Neural progenitor cell (in vitro differentiated cells): ENCODE data around the gene ADM5. TPM values are rescaled to one million over a fixed set of nuclear protein-coding genes. Genes with fewer than 3 reads are reported as not detected.
A peak's percentile ranks its signal among the peaks of the same experiment; 100 is the strongest.

Source experiments
- DNase-seq: peaks from one replicate; pipeline ENCODE4 v3.0.0-alpha.2; 2016; ENCODE audit warnings: low spot score
- H2AFZ ChIP-seq: fragments of 200-600 bp; sonication (generic); replicated peaks from 2 replicates; pipeline ENCODE4 v1.6.1; 2016; ENCODE audit warnings: antibody characterized with exemption
- H3F3A ChIP-seq: fragments of 200-600 bp; sonication (generic); 2 replicates; pipeline ENCODE4 v1.6.1; 2016; ENCODE audit warnings: antibody characterized with exemption, low read depth
- H3K27ac ChIP-seq: fragments of 200-600 bp; sonication (generic); 2 replicates; pipeline ENCODE4 v1.5.1; 2016; ENCODE audit warnings: mild to moderate bottlenecking
- H3K27me3 ChIP-seq: fragments of 200-600 bp; sonication (generic); 2 replicates; pipeline ENCODE4 v1.6.1; 2016; ENCODE audit warnings: mild to moderate bottlenecking, moderate library complexity
- H3K36me3 ChIP-seq: fragments of 200-600 bp; sonication (generic); 2 replicates; pipeline ENCODE4 v1.5.1; 2016
- H3K4me1 ChIP-seq: fragments of 200-600 bp; sonication (generic); 2 replicates; pipeline ENCODE4 v1.6.1; 2016; ENCODE audit warnings: mixed run types
- H3K4me2 ChIP-seq: fragments of 200-600 bp; sonication (generic); 2 replicates; pipeline ENCODE4 v1.6.1; 2016
- H3K4me3 ChIP-seq: fragments of 200-600 bp; sonication (generic); 2 replicates; pipeline ENCODE4 v1.5.1; 2016
- H3K79me2 ChIP-seq: fragments of 200-600 bp; sonication (generic); 2 replicates; pipeline ENCODE4 v1.6.1; 2016; ENCODE audit warnings: low read depth
- H3K9ac ChIP-seq: fragments of 200-600 bp; sonication (generic); 2 replicates; pipeline ENCODE4 v1.6.1; 2016
- H3K9me3 ChIP-seq: fragments of 200-600 bp; sonication (generic); 2 replicates; pipeline ENCODE4 v1.5.1; 2016; ENCODE audit warnings: low read depth
- H4K20me1 ChIP-seq: fragments of 200-600 bp; sonication (generic); 2 replicates; pipeline ENCODE4 v1.6.1; 2016; ENCODE audit warnings: low read depth
- H3K27ac Mint-ChIP-seq: 3 replicates; pipeline ENCODE4 v1.8.0; 2021; ENCODE audit warnings: mixed read lengths
- H3K27me3 Mint-ChIP-seq: 2 replicates; pipeline ENCODE4 v1.8.0; 2022; ENCODE audit warnings: low read depth, mild to moderate bottlenecking, inconsistent platforms, moderate library complexity, mixed read lengths; ENCODE audit not compliant: insufficient read depth
- H3K36me3 Mint-ChIP-seq: 3 replicates; pipeline ENCODE4 v1.8.0; 2021; ENCODE audit warnings: mixed read lengths
- H3K4me1 Mint-ChIP-seq: 3 replicates; pipeline ENCODE4 v1.8.0; 2021; ENCODE audit warnings: mixed read lengths
- H3K4me3 Mint-ChIP-seq: 3 replicates; pipeline ENCODE4 v1.8.0; 2021; ENCODE audit warnings: mild to moderate bottlenecking, moderate library complexity, mixed read lengths
- H3K9me3 Mint-ChIP-seq: 3 replicates; pipeline ENCODE4 v1.8.0; 2020; ENCODE audit warnings: mixed read lengths
- CTCF ChIP-seq: fragments of 200-600 bp; sonication (generic); IDR thresholded peaks from 2 replicates; pipeline ENCODE4 v1.5.1; 2017; ENCODE audit warnings: antibody characterized with exemption, mild to moderate bottlenecking
- EZH2 ChIP-seq: fragments of 200-600 bp; sonication (generic); IDR thresholded peaks from 2 replicates; pipeline ENCODE4 v1.6.1; 2017; ENCODE audit warnings: antibody characterized with exemption, mild to moderate bottlenecking, moderate library complexity
- EZH2phosphoT487 ChIP-seq: fragments of 200-600 bp; sonication (generic); IDR thresholded peaks from 2 replicates; pipeline ENCODE4 v1.6.1; 2017; ENCODE audit warnings: antibody characterized with exemption
- total RNA-seq: library from RNA; depleted of rRNA; stranded (reverse); fragments of >200 nt; gene quantifications from 2 replicates; pipeline ENCODE4 v1.2.3, GENCODE V29; 2015; ENCODE audit warnings: low replicate concordance

The ADM5 gene
- total RNA-seq, 1 donor from 2014 or later: 6.0 TPM

GRCh38 chr19:49687566-49688316 is 1.7 kb upstream of the ADM5 start:
- Histone ChIP-seq H3K36me3 (no peaks in the 10 kb centered on the region), H3K27ac (no peak overlapping the region), H3F3A (peaks cover 73% of the 10 kb centered on the region)

GRCh38 chr19:49688531-49689132 is 762 bp upstream of the ADM5 start:
- Histone ChIP-seq H3K27ac (peak overlapping the region; percentile 46), H4K20me1 (peaks cover 61% of the 10 kb centered on the region), H3K79me2 (peaks cover 49% of the 10 kb centered on the region), H3K36me3 (peaks cover 3% of the 10 kb centered on the region), H3K9ac (no peak overlapping the region), H3K4me3 (no peak overlapping the region), H3K4me2 (peak overlapping the region; percentile 90), H2AFZ (no peak overlapping the region), H3K4me1 (peaks cover 14% of the 10 kb centered on the region), H3K9me3 (no peaks in the 10 kb centered on the region), H3F3A (peaks cover 66% of the 10 kb centered on the region), H3K27me3 (no peaks in the 10 kb centered on the region)
- Mint-ChIP-seq H3K27ac (no peak overlapping the region), H3K4me1 (peaks cover 36% of the 10 kb centered on the region), H3K36me3 (peaks cover 13% of the 10 kb centered on the region), H3K27me3 (peaks cover 12% of the 10 kb centered on the region), H3K4me3 (peak overlapping the region; percentile 74), H3K9me3 (no peaks in the 10 kb centered on the region)
- TF ChIP-seq CTCF: no peak
- TF ChIP-seq EZH2: no peak
- TF ChIP-seq EZH2phosphoT487: no peak
- no peak for DNase-seq

More at GRCh38 chr19:49687566-49688316, 1.7 kb upstream of the ADM5 start:
- H3K27me3 ChIP-seq: no peaks in the 10 kb centered on the region
- no peak overlapping the region for H3K4me3 ChIP-seq
- Mint-ChIP-seq H3K36me3 (peaks cover 15% of the 10 kb centered on the region), H3K27me3 (peaks cover 12% of the 10 kb centered on the region), H3K4me3 (peak overlapping the region; percentile 74), H3K9me3 (no peaks in the 10 kb centered on the region), H3K4me1 (peaks cover 36% of the 10 kb centered on the region), H3K27ac (no peak overlapping the region)
- H3K9me3 ChIP-seq: no peaks in the 10 kb centered on the region
- no peak overlapping the region for H2AFZ ChIP-seq
- no peak for DNase-seq
- H3K9ac ChIP-seq: no peak overlapping the region
- TF ChIP-seq CTCF (no peak), EZH2phosphoT487 (no peak), EZH2 (no peak)
- H4K20me1 ChIP-seq: peaks cover 67% of the 10 kb centered on the region
- H3K4me1 ChIP-seq: peaks cover 14% of the 10 kb centered on the region
- no peak overlapping the region for H3K4me2 ChIP-seq
- peaks cover 49% of the 10 kb centered on the region for H3K79me2 ChIP-seq

GRCh38 chr19:49690079-49690655 is 773 bp downstream of the ADM5 start:
- Histone ChIP-seq H3K27me3 (no peaks in the 10 kb centered on the region), H3K9me3 (no peaks in the 10 kb centered on the region), H4K20me1 (peaks cover 45% of the 10 kb centered on the region), H3K9ac (peak overlapping the region; percentile 45), H3K79me2 (peaks cover 47% of the 10 kb centered on the region), H3K27ac (peak overlapping the region; percentile 86), H3K4me3 (peak overlapping the region; percentile 85), H3K4me1 (peaks cover 14% of the 10 kb centered on the region), H3F3A (peaks cover 53% of the 10 kb centered on the region), H3K36me3 (peaks cover 3% of the 10 kb centered on the region), H3K4me2 (peak overlapping the region; percentile 90), H2AFZ (no peak overlapping the region)
- Mint-ChIP-seq H3K4me3 (peak overlapping the region; percentile 94), H3K27ac (peak overlapping the region; percentile 94), H3K36me3 (peaks cover 16% of the 10 kb centered on the region), H3K27me3 (peaks cover 12% of the 10 kb centered on the region), H3K9me3 (no peaks in the 10 kb centered on the region), H3K4me1 (peaks cover 36% of the 10 kb centered on the region)
- TF ChIP-seq CTCF: no peak
- TF ChIP-seq EZH2: no peak
- TF ChIP-seq EZH2phosphoT487: no peak
- peak; percentile 31 for DNase-seq
